ENCODE results near the gene EMX1.

The EMX1 gene

GRCh38 chr2:72982219-72982618 lies 64.9 kb downstream of the EMX1 start:
- H3K36me3 ChIP-seq (ENCODE audit: insufficient read depth, low read depth, low read length) = no peaks in the 10 kb centered on the region

GRCh38 chr2:72982781-72983499 lies 65.6 kb downstream of the EMX1 start:
- Histone ChIP-seq H3K36me3 (ENCODE audit: insufficient read depth, low read depth, low read length) (no peaks in the 10 kb centered on the region), H3K9me3 (ENCODE audit: insufficient read depth, low read depth, low read length) (no peaks in the 10 kb centered on the region), H3K27ac (ENCODE audit: low read length) (no peak overlapping the region), H3K4me3 (ENCODE audit: low read length) (no peak overlapping the region), H3K27me3 (ENCODE audit: insufficient read depth, low read length) (no peaks in the 10 kb centered on the region), H3K9ac (ENCODE audit: low read depth, low read length) (no peak overlapping the region), H3K4me1 (ENCODE audit: insufficient read depth, low read length) (peaks cover 7% of the 10 kb centered on the region)

More at GRCh38 chr2:72982219-72982618, 64.9 kb downstream of the EMX1 start:
- Histone ChIP-seq H3K4me3 (ENCODE audit: low read length) (no peak overlapping the region), H3K9me3 (ENCODE audit: insufficient read depth, low read depth, low read length) (no peaks in the 10 kb centered on the region), H3K9ac (ENCODE audit: low read depth, low read length) (no peak overlapping the region), H3K27ac (ENCODE audit: low read length) (no peak overlapping the region), H3K27me3 (ENCODE audit: insufficient read depth, low read length) (no peaks in the 10 kb centered on the region), H3K4me1 (ENCODE audit: insufficient read depth, low read length) (peaks cover 7% of the 10 kb centered on the region)

- H3K4me1 ChIP-seq (ENCODE audit: insufficient read depth, low read length) = peaks cover 7% of the 10 kb centered on the region
- H3K4me3 ChIP-seq (ENCODE audit: low read length) = no peak overlapping the region
- H3K27me3 ChIP-seq (ENCODE audit: insufficient read depth, low read length) = no peaks in the 10 kb centered on the region
- no peaks in the 10 kb centered on the region for H3K36me3 ChIP-seq (ENCODE audit: insufficient read depth, low read depth, low read length)
- no peak overlapping the region for H3K9ac ChIP-seq (ENCODE audit: low read depth, low read length)
- no peak overlapping the region for H3K27ac ChIP-seq (ENCODE audit: low read length)
- H3K9me3 ChIP-seq (ENCODE audit: insufficient read depth, low read depth, low read length) = no peaks in the 10 kb centered on the region
Observed at GRCh38 chr2:72983500-72984161, 66.3 kb downstream of the EMX1 start.

GRCh38 chr2:72984172-72984671 lies 66.9 kb downstream of the EMX1 start:
- H3K36me3 ChIP-seq (ENCODE audit: insufficient read depth, low read depth, low read length) = no peaks in the 10 kb centered on the region
- H3K4me3 ChIP-seq (ENCODE audit: low read length) = no peak overlapping the region
- no peak overlapping the region for H3K27ac ChIP-seq (ENCODE audit: low read length)
- H3K27me3 ChIP-seq (ENCODE audit: insufficient read depth, low read length) = no peaks in the 10 kb centered on the region
- H3K9me3 ChIP-seq (ENCODE audit: insufficient read depth, low read depth, low read length) = no peaks in the 10 kb centered on the region
- H3K9ac ChIP-seq (ENCODE audit: low read depth, low read length) = no peak overlapping the region
- H3K4me1 ChIP-seq (ENCODE audit: insufficient read depth, low read length) = peaks cover 7% of the 10 kb centered on the region

Measured in iPS-20b (cell line).